ENCODE results near the gene TMEM147.

DNA sequence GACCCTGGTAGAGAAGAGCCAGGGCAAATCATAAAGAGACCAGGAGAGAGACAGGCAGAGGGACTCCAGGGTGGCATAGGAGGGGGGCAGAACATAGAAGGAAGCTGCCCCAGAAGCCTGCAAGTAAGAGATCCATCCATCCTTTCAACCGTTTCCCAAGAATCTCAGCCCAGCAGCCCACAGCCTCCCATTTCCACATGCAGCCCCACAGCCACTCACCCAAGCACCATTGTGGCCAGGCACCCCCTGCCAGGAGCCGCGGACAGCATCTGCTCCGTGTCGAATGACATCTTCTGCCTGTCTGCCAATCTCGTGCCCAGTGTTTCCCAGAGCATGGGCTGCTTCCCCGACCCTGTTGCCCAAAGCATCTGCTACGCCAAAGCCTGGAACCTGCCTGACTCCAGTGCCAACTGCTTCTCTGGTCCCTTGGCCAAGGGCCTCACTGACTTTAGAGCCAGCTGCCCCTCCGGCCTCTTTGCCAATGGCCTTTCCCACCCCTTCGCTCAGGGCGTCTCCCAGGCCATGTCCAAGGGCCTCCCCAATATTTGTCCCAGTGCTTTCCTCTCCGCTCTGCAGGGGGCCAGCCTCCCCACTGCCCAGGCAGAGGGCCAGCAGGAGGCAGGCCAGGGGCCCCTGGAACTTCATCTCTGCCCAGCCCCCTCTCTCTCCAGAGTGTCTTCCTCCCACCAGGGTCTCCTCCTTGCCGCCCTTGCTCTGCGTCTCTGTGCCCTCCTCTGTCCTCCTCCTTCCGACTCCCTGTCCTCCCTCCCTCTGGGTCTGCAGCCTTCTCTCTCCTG lies 32.4 kb upstream of the TMEM147 start:
- TF ChIP-seq CTCF (IDR thresholded peaks at IDR 0.05) (no peak), REST (IDR thresholded peaks at IDR 0.05; ENCODE audit: insufficient read depth in 1 of 2, low read depth in 2 of 2, low read length in 1 of 2) (no peak)

Measured in Panc1 (cell line).